GM23248 (cell line): Measurements from ENCODE around the gene M6PR.

ENCODE experiments used
- EZH2 ChIP-seq: fragments of 200-600 bp; sonication (generic); IDR thresholded peaks from 2 replicates; pipeline ENCODE4 v1.6.1; 2018; ENCODE audit warnings: antibody characterized with exemption, mild to moderate bottlenecking; ENCODE audit not compliant: insufficient read depth, poor library complexity, severe bottlenecking
- EZH2phosphoT487 ChIP-seq: fragments of 200-600 bp; sonication (generic); IDR thresholded peaks from 2 replicates; pipeline ENCODE4 v1.6.1; 2018; ENCODE audit warnings: antibody characterized with exemption, moderate library complexity, mild to moderate bottlenecking, low read depth; ENCODE audit not compliant: insufficient read depth

DNA sequence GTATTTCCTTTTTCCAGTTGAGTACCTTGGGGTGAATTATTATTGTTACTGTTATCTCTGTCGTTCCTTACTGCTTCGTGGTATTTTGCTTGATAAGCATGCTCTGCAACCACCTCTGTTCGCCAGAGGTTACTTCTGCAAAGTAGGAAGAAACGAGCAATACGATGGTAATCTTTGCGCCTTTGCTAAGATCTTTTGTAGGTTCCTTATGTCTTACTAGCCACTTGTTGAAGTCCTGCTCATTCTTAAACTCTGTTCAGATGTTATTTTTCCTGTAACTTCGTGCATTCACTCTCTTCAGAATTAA is 729 bp upstream of the M6PR start:
- TF ChIP-seq EZH2: no peak
- TF ChIP-seq EZH2phosphoT487: no peak
